SK-N-SH treated with all-trans-retinoic acid at 6 μM for 48 hours (cell line): ENCODE measurements around the gene CBLN3.

Source experiments
- ATAC-seq: fragments of 200-7000 bp; cut with Tn5 transposase; 3 replicates; pipeline ENCODE4 v1.9.1; 2020; ENCODE audit warnings: mild to moderate bottlenecking, moderate library complexity
- ARNTL ChIP-seq: fragments of 450-650 bp; formaldehyde crosslinking; IDR thresholded peaks from 2 replicates; pipeline ENCODE4 v1.5.0; 2020; ENCODE audit warnings: low read depth, mild to moderate bottlenecking, moderate library complexity, borderline replicate concordance
- BACH2 ChIP-seq: fragments of 250-450 bp; sonication (Bioruptor Pico); IDR thresholded peaks from 2 replicates; pipeline ENCODE4 v1.9.0; 2021; ENCODE audit warnings: mild to moderate bottlenecking, borderline replicate concordance
- CSDC2 ChIP-seq: fragments of 250-450 bp; sonication (Bioruptor Pico); IDR thresholded peaks from 2 replicates; pipeline ENCODE4 v1.5.0; 2020; ENCODE audit warnings: mild to moderate bottlenecking, moderate library complexity
- ESRRG ChIP-seq: fragments of 250-450 bp; sonication (Bioruptor Pico); IDR thresholded peaks from 2 replicates; pipeline ENCODE4 v1.6.1; 2021; ENCODE audit warnings: mild to moderate bottlenecking
- GLIS3 ChIP-seq: fragments of 250-450 bp; sonication (Bioruptor Pico); IDR thresholded peaks from 2 replicates; pipeline ENCODE4 v1.5.0; 2020; ENCODE audit warnings: mild to moderate bottlenecking, moderate library complexity
- OSR1 ChIP-seq: fragments of 250-450 bp; sonication (Bioruptor Pico); IDR thresholded peaks from 2 replicates; pipeline ENCODE4 v1.8.0; 2022; ENCODE audit warnings: moderate library complexity, mild to moderate bottlenecking, inconsistent platforms
- PPARA ChIP-seq: fragments of 250-450 bp; sonication (Bioruptor Pico); IDR thresholded peaks from 2 replicates; pipeline ENCODE4 v1.5.0; 2020; ENCODE audit warnings: mild to moderate bottlenecking, borderline replicate concordance
- RARB ChIP-seq: fragments of 250-450 bp; sonication (Bioruptor Pico); IDR thresholded peaks from 2 replicates; pipeline ENCODE4 v1.8.0; 2021; ENCODE audit warnings: mild to moderate bottlenecking, moderate library complexity
- SNAI2 ChIP-seq: fragments of 250-450 bp; sonication (Bioruptor Pico); IDR thresholded peaks from 2 replicates; pipeline ENCODE4 v1.5.0; 2020; ENCODE audit warnings: mild to moderate bottlenecking, moderate library complexity
- TCF4 ChIP-seq: fragments of 250-450 bp; sonication (Bioruptor Pico); IDR thresholded peaks from 2 replicates; pipeline ENCODE4 v1.8.0; 2021; ENCODE audit warnings: mild to moderate bottlenecking, moderate library complexity, borderline replicate concordance
- TOX ChIP-seq: fragments of 250-450 bp; sonication (Bioruptor Pico); IDR thresholded peaks from 2 replicates; pipeline ENCODE4 v1.8.0; 2021; ENCODE audit warnings: mild to moderate bottlenecking, moderate library complexity, borderline replicate concordance
- ZC3H10 ChIP-seq: fragments of 250-450 bp; sonication (Bioruptor Pico); IDR thresholded peaks from 2 replicates; pipeline ENCODE4 v1.5.1; 2021; ENCODE audit warnings: mild to moderate bottlenecking, moderate library complexity
- ZFP3 ChIP-seq: fragments of 250-450 bp; sonication (Bioruptor Pico); IDR thresholded peaks from 2 replicates; pipeline ENCODE4 v1.5.0; 2020; ENCODE audit warnings: mild to moderate bottlenecking, moderate library complexity
- ZFP30 ChIP-seq: fragments of 450-650 bp; formaldehyde crosslinking; IDR thresholded peaks from 2 replicates; pipeline ENCODE4 v1.5.0; 2022; ENCODE audit warnings: mild to moderate bottlenecking, moderate library complexity
- ZNF565 ChIP-seq: fragments of 450-650 bp; formaldehyde crosslinking; conservative IDR thresholded peaks from 2 replicates; pipeline ENCODE4 v1.5.0; 2020; ENCODE audit warnings: low read depth, mild to moderate bottlenecking, moderate library complexity
- ZNF70 ChIP-seq: fragments of 450-650 bp; formaldehyde crosslinking; IDR thresholded peaks from 2 replicates; pipeline ENCODE4 v1.5.0; 2020; ENCODE audit warnings: mild to moderate bottlenecking, moderate library complexity
- ZNF8 ChIP-seq: fragments of 450-650 bp; formaldehyde crosslinking; IDR thresholded peaks from 2 replicates; pipeline ENCODE4 v1.5.0; 2020; ENCODE audit warnings: mild to moderate bottlenecking, moderate library complexity
- TF ChIP-seq, protein P1 (sequence below): fragments of 250-450 bp; sonication (Bioruptor Pico); IDR thresholded peaks from 2 replicates; pipeline ENCODE4 v1.5.1; 2020; ENCODE audit warnings: low read depth, mild to moderate bottlenecking, moderate library complexity
- TF ChIP-seq, protein P2 (sequence below): fragments of 250-450 bp; sonication (Bioruptor Pico); IDR thresholded peaks from 2 replicates; pipeline ENCODE4 v1.5.0; 2020; ENCODE audit warnings: mild to moderate bottlenecking, moderate library complexity
- TF ChIP-seq, protein P3 (sequence below): fragments of 250-450 bp; sonication (Bioruptor Pico); IDR thresholded peaks from 2 replicates; pipeline ENCODE4 v1.5.1; 2021; ENCODE audit warnings: mild to moderate bottlenecking, moderate library complexity
- TF ChIP-seq, protein P4 (sequence below): fragments of 250-450 bp; sonication (Bioruptor Pico); IDR thresholded peaks from 2 replicates; pipeline ENCODE4 v1.8.0; 2021; ENCODE audit warnings: low read depth, mild to moderate bottlenecking, moderate library complexity, borderline replicate concordance
- TF ChIP-seq, protein P5 (sequence below): fragments of 250-450 bp; sonication (Bioruptor Pico); IDR thresholded peaks from 2 replicates; pipeline ENCODE4 v1.8.0; 2020; ENCODE audit warnings: mild to moderate bottlenecking, moderate library complexity, borderline replicate concordance

The CBLN3 gene

DNA sequence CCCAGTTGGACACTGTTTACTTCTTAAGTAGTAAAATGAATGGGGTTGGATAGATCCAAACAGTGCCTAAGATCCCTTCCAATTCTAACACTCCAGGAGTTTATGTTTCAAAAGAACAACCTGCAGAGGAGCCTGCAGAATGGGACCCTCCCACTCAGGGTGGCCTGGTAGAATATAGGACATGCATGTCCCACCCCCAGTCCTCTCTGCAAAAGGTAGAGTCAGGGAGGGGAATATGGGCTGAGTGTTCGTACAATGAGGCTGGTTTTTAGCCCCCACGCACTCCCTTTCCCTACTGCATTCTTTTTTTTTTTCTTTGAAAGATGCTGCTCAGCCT is 42.5 kb downstream of the CBLN3 start:
- TF ChIP-seq TOX (no peak), ZNF565 (CRISPR knock-in tag) (no peak), BACH2 (no peak), RARB (CRISPR knock-in tag) (no peak), CSDC2 (no peak), OSR1 (CRISPR knock-in tag) (no peak), SNAI2 (CRISPR knock-in tag) (no peak), PPARA (CRISPR knock-in tag) (no peak), ZFP3 (no peak), ARNTL (no peak)
- TF ChIP-seq, protein P1, sequence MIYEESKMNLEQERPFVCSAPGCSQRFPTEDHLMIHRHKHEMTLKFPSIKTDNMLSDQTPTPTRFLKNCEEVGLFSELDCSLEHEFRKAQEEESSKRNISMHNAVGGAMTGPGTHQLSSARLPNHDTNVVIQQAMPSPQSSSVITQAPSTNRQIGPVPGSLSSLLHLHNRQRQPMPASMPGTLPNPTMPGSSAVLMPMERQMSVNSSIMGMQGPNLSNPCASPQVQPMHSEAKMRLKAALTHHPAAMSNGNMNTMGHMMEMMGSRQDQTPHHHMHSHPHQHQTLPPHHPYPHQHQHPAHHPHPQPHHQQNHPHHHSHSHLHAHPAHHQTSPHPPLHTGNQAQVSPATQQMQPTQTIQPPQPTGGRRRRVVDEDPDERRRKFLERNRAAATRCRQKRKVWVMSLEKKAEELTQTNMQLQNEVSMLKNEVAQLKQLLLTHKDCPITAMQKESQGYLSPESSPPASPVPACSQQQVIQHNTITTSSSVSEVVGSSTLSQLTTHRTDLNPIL (CRISPR knock-in tag), result no peak
- TF ChIP-seq, protein P2, sequence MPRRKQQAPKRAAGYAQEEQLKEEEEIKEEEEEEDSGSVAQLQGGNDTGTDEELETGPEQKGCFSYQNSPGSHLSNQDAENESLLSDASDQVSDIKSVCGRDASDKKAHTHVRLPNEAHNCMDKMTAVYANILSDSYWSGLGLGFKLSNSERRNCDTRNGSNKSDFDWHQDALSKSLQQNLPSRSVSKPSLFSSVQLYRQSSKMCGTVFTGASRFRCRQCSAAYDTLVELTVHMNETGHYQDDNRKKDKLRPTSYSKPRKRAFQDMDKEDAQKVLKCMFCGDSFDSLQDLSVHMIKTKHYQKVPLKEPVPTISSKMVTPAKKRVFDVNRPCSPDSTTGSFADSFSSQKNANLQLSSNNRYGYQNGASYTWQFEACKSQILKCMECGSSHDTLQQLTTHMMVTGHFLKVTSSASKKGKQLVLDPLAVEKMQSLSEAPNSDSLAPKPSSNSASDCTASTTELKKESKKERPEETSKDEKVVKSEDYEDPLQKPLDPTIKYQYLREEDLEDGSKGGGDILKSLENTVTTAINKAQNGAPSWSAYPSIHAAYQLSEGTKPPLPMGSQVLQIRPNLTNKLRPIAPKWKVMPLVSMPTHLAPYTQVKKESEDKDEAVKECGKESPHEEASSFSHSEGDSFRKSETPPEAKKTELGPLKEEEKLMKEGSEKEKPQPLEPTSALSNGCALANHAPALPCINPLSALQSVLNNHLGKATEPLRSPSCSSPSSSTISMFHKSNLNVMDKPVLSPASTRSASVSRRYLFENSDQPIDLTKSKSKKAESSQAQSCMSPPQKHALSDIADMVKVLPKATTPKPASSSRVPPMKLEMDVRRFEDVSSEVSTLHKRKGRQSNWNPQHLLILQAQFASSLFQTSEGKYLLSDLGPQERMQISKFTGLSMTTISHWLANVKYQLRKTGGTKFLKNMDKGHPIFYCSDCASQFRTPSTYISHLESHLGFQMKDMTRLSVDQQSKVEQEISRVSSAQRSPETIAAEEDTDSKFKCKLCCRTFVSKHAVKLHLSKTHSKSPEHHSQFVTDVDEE, result no peak
- TF ChIP-seq, all 23 proteins: peak for 0
- no peak for ATAC-seq

DNA sequence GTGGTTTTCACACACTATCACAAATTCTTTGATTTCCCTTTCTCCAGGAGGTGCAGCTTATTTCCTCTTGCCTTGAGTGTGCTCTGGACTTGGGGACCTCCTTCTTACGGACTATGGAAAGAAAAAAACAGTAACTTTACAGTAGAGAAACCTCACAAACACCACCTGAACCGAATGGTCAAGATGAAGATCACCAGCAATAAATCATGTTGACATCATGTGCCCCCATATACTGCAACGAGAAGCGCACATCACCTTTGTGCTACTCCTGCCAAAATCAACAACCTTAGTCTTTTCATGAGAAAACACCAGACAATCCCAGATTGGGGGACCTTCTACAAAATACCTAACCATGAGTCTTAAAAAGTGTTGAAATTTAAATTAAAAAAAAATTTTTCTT is 43.9 kb downstream of the CBLN3 start:
- ATAC-seq, result no peak
- TF ChIP-seq PPARA (CRISPR knock-in tag), result no peak
- TF ChIP-seq ZFP30 (CRISPR knock-in tag), result no peak
- TF ChIP-seq ZC3H10 (CRISPR knock-in tag), result no peak
- no peak for TF ChIP-seq CSDC2
- TF ChIP-seq GLIS3 (CRISPR knock-in tag), result no peak
- TF ChIP-seq RARB (CRISPR knock-in tag), result no peak
- no peak for TF ChIP-seq BACH2
- no peak for TF ChIP-seq TCF4 (CRISPR knock-in tag)
- TF ChIP-seq ZFP3, result no peak
- TF ChIP-seq, protein P3, sequence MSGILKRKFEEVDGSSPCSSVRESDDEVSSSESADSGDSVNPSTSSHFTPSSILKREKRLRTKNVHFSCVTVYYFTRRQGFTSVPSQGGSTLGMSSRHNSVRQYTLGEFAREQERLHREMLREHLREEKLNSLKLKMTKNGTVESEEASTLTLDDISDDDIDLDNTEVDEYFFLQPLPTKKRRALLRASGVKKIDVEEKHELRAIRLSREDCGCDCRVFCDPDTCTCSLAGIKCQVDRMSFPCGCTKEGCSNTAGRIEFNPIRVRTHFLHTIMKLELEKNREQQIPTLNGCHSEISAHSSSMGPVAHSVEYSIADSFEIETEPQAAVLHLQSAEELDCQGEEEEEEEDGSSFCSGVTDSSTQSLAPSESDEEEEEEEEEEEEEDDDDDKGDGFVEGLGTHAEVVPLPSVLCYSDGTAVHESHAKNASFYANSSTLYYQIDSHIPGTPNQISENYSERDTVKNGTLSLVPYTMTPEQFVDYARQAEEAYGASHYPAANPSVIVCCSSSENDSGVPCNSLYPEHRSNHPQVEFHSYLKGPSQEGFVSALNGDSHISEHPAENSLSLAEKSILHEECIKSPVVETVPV (CRISPR knock-in tag), result no peak
- no peak for TF ChIP-seq OSR1 (CRISPR knock-in tag)
- no peak for TF ChIP-seq ESRRG

DNA sequence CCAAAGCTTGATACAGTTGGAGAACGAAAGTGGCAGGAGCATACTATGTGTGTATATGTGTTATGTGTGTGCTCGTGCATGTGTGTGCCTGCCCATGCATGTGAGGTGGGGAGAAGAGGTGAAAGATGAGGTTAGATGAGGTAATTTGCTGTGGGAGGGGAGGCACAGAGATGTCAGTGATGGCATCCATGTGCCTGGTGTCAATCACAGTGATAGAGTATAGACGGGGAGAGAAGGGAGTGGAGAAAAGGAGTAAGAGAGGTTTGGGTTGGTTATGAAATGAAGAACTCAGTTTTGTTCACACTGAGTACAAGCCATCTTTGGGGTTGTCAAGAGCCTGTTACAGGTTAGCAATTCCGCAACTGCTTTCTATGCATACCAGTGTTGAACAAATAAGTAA is 45.3 kb downstream of the CBLN3 start:
- no peak for ATAC-seq
- TF ChIP-seq, protein P4, sequence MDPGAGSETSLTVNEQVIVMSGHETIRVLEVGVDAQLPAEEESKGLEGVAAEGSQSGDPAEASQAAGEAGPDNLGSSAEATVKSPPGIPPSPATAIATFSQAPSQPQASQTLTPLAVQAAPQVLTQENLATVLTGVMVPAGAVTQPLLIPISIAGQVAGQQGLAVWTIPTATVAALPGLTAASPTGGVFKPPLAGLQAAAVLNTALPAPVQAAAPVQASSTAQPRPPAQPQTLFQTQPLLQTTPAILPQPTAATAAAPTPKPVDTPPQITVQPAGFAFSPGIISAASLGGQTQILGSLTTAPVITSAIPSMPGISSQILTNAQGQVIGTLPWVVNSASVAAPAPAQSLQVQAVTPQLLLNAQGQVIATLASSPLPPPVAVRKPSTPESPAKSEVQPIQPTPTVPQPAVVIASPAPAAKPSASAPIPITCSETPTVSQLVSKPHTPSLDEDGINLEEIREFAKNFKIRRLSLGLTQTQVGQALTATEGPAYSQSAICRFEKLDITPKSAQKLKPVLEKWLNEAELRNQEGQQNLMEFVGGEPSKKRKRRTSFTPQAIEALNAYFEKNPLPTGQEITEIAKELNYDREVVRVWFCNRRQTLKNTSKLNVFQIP (CRISPR knock-in tag), result no peak

DNA sequence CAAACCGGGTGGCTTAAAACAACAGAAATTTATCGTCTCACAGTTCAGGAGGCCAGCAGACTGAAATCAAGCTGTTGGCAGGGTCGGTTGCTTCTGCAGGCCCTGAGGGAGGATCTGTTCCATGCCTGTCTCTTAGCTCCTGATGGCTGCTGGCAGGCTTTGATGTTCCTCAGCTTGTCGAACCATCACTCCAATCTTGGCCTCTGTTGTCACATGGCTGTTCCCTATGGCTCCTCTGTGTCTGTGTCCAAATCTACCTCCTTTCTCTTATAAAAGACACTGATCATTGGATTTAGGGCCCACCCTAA is 47.5 kb downstream of the CBLN3 start:
- ATAC-seq, result no peak
- TF ChIP-seq TOX (no peak), ESRRG (no peak), ZFP3 (no peak), PPARA (CRISPR knock-in tag) (no peak), BACH2 (no peak), ZNF70 (CRISPR knock-in tag) (no peak), GLIS3 (CRISPR knock-in tag) (no peak), ZFP30 (CRISPR knock-in tag) (no peak), ZNF8 (no peak), CSDC2 (no peak)
- TF ChIP-seq, protein P5, sequence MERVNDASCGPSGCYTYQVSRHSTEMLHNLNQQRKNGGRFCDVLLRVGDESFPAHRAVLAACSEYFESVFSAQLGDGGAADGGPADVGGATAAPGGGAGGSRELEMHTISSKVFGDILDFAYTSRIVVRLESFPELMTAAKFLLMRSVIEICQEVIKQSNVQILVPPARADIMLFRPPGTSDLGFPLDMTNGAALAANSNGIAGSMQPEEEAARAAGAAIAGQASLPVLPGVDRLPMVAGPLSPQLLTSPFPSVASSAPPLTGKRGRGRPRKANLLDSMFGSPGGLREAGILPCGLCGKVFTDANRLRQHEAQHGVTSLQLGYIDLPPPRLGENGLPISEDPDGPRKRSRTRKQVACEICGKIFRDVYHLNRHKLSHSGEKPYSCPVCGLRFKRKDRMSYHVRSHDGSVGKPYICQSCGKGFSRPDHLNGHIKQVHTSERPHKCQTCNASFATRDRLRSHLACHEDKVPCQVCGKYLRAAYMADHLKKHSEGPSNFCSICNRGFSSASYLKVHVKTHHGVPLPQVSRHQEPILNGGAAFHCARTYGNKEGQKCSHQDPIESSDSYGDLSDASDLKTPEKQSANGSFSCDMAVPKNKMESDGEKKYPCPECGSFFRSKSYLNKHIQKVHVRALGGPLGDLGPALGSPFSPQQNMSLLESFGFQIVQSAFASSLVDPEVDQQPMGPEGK (CRISPR knock-in tag), result no peak
- TF ChIP-seq, protein P4 (CRISPR knock-in tag), result no peak
- TF ChIP-seq, protein P2, result no peak
